A549 (cell line): ENCODE data around the gene GPR146. TPM values are rescaled to one million over a fixed set of nuclear protein-coding genes. Genes with fewer than 3 reads are reported as not detected.
A peak's percentile ranks its signal among the peaks of the same experiment; 100 is the strongest.

Source experiments
- ATAC-seq, 2 experiments: fragments of 200-7000 bp in 1 of 2; fragments of >200 bp in 1 of 2; cut with Nextera tagmentation in 1 of 2; cut with Tn5 transposase in 1 of 2; 3 replicates each; pipeline versions ENCODE4 v1.8.0 to v1.9.1; 2018 to 2020; ENCODE audit warnings: mild to moderate bottlenecking in 1 of 2, moderate library complexity in 1 of 2
- CTCF ChIA-PET: fragments of 300-600 bp; sonication (Branson Sonifier 250); formaldehyde crosslinking; extraction: SDS; loops from one replicate; lab custom pipeline; 2021; ENCODE audit warnings: antibody characterized with exemption, inconsistent platforms; lab: Yijun Ruan, JAX
- POLR2A ChIA-PET: fragments of 350-600 bp; formaldehyde crosslinking; extraction: SDS; loops from one replicate; lab custom pipeline; 2021; ENCODE audit warnings: antibody characterized with exemption, inconsistent platforms; lab: Yijun Ruan, JAX
- DNase-seq, 2 experiments: peaks; one replicate each; pipeline versions ENCODE4 v3.0.0 to v3.0.0-alpha.2; 2011 to 2016; ENCODE audit warnings: low read depth in 1 of 2, low spot score in 1 of 2
- FAIRE-seq: peaks from 2 replicates; lab custom pipeline; 2011; peaks lifted over from hg19 to GRCh38; lab: Jason Lieb, UNC
- H3K27ac ChIP-seq, 2 experiments: fragments of >200 bp; sonication (Bioruptor Twin); formaldehyde crosslinking; 3 replicates each; pipeline ENCODE4 v1.5.1; 2016 to 2017
- H3K4me1 ChIP-seq: fragments of >200 bp; sonication (Bioruptor Twin); formaldehyde crosslinking; 3 replicates; pipeline ENCODE4 v1.6.1; 2016
- H3K4me2 ChIP-seq: fragments of >200 bp; sonication (Bioruptor Twin); formaldehyde crosslinking; 3 replicates; pipeline ENCODE4 v1.6.1; 2016
- H3K4me3 ChIP-seq: fragments of >200 bp; sonication (Bioruptor Twin); formaldehyde crosslinking; 3 replicates; pipeline ENCODE4 v1.5.1; 2016
- H3K9me3 ChIP-seq: fragments of >200 bp; sonication (Bioruptor Twin); formaldehyde crosslinking; 3 replicates; pipeline ENCODE4 v1.6.1; 2016
- BCL3 ChIP-seq: fragments of >200 bp; sonication (Bioruptor Twin); formaldehyde crosslinking; IDR thresholded peaks from 3 replicates; pipeline ENCODE4 v1.6.1; 2016
- CBX2 ChIP-seq: fragments of 200-600 bp; sonication (generic); IDR thresholded peaks from 2 replicates; pipeline ENCODE4 v1.6.1; 2016; ENCODE audit warnings: low read depth, mild to moderate bottlenecking, borderline replicate concordance
- CBX8 ChIP-seq: fragments of 200-600 bp; sonication (generic); IDR thresholded peaks from 2 replicates; pipeline ENCODE4 v1.6.1; 2016
- CTCF ChIP-seq: fragments of >200 bp; sonication (Bioruptor Twin); formaldehyde crosslinking; IDR thresholded peaks from 3 replicates; pipeline ENCODE4 v1.5.1; 2016
- EHMT2 ChIP-seq: fragments of 200-600 bp; sonication (generic); IDR thresholded peaks from 2 replicates; pipeline ENCODE4 v1.6.1; 2016; ENCODE audit warnings: antibody characterized with exemption, low read depth, mild to moderate bottlenecking, moderate library complexity
- FOXS1 ChIP-seq: fragments of 250-450 bp; sonication (Bioruptor Pico); IDR thresholded peaks from 2 replicates; pipeline ENCODE4 v1.5.0; 2020; ENCODE audit warnings: mild to moderate bottlenecking, moderate library complexity
- HDAC2 ChIP-seq: fragments of 200-600 bp; sonication (generic); IDR thresholded peaks from 2 replicates; pipeline ENCODE4 v1.6.1; 2016
- HEYL ChIP-seq: fragments of 250-450 bp; sonication (Bioruptor Pico); IDR thresholded peaks from 2 replicates; pipeline ENCODE4 v1.8.0; 2021; ENCODE audit warnings: mild to moderate bottlenecking, moderate library complexity
- HMGXB4 ChIP-seq: fragments of 250-450 bp; sonication (Bioruptor Pico); IDR thresholded peaks from 2 replicates; pipeline ENCODE4 v1.5.0; 2021; ENCODE audit warnings: mild to moderate bottlenecking, moderate library complexity, borderline replicate concordance
- HOXA7 ChIP-seq: fragments of 250-450 bp; sonication (Bioruptor Pico); IDR thresholded peaks from 2 replicates; pipeline ENCODE4 v1.5.0; 2020; ENCODE audit warnings: mild to moderate bottlenecking, moderate library complexity
- HOXB13 ChIP-seq: fragments of 250-450 bp; sonication (Bioruptor Pico); IDR thresholded peaks from 2 replicates; pipeline ENCODE4 v1.5.0; 2020; ENCODE audit warnings: low read depth, mild to moderate bottlenecking, moderate library complexity
- JUNB ChIP-seq: fragments of >200 bp; sonication (Bioruptor Twin); formaldehyde crosslinking; IDR thresholded peaks from 2 replicates; pipeline ENCODE4 v1.6.1; 2016
- NFE2L2 ChIP-seq: fragments of 150-350 bp; conservative IDR thresholded peaks from 2 replicates; pipeline ENCODE4 v1.6.1; 2014; ENCODE audit warnings: low read length
- NPAS2 ChIP-seq: fragments of 250-450 bp; sonication (Bioruptor Pico); IDR thresholded peaks from 2 replicates; pipeline ENCODE4 v1.8.0; 2022; ENCODE audit warnings: mild to moderate bottlenecking, moderate library complexity, borderline replicate concordance
- NR3C1 ChIP-seq: fragments of >200 bp; sonication (Bioruptor Twin); formaldehyde crosslinking; IDR thresholded peaks from 3 replicates; pipeline ENCODE4 v1.6.1; 2017
- PBX3 ChIP-seq: IDR thresholded peaks from 2 replicates; pipeline ENCODE4 v1.6.1; 2012
- PHF8 ChIP-seq: fragments of 200-600 bp; sonication (generic); IDR thresholded peaks from 2 replicates; pipeline ENCODE4 v1.6.1; 2016; ENCODE audit warnings: low read depth, mild to moderate bottlenecking, antibody characterized with exemption, moderate library complexity, borderline replicate concordance
- POLR2AphosphoS2 ChIP-seq: conservative IDR thresholded peaks from 2 replicates; pipeline ENCODE4 v1.6.1; 2012; ENCODE audit warnings: low read length, improper control_type of control experiment, inconsistent platforms
- RAD21 ChIP-seq, 2 experiments: fragments of >200 bp in 1 of 2; sonication (Bioruptor Twin) in 1 of 2; formaldehyde crosslinking in 1 of 2; IDR thresholded peaks in 1 of 2; conservative IDR thresholded peaks in 1 of 2; 2 replicates in 1 of 2; 3 replicates in 1 of 2; pipeline ENCODE4 v1.6.1; 2012 to 2018; ENCODE audit warnings: inconsistent platforms in 1 of 2
- SMC3 ChIP-seq: fragments of >200 bp; sonication (Bioruptor Twin); formaldehyde crosslinking; IDR thresholded peaks from 3 replicates; pipeline ENCODE4 v1.6.1; 2018; ENCODE audit warnings: inconsistent platforms
- SREBF2 ChIP-seq: fragments of 450-650 bp; IDR thresholded peaks from 2 replicates; pipeline ENCODE4 v1.6.1; 2014; ENCODE audit warnings: mild to moderate bottlenecking, moderate library complexity
- TP53 ChIP-seq: fragments of 250-450 bp; sonication (Bioruptor Pico); IDR thresholded peaks from 2 replicates; pipeline ENCODE4 v1.5.0; 2021; ENCODE audit warnings: mild to moderate bottlenecking, moderate library complexity
- ZC3H11A ChIP-seq: fragments of 450-650 bp; IDR thresholded peaks from 2 replicates; pipeline ENCODE4 v1.6.1; 2014; ENCODE audit warnings: antibody characterized with exemption, mild to moderate bottlenecking
- ZSCAN20 ChIP-seq: fragments of 250-450 bp; sonication (Bioruptor Pico); IDR thresholded peaks from 2 replicates; pipeline ENCODE4 v1.8.0; 2022; ENCODE audit warnings: mild to moderate bottlenecking, moderate library complexity
- WGBS: methylation state at CpG from one replicate; pipeline ENCODE4 v1.1.6; 2017; ENCODE audit errors: missing lambda C conversion rate; 5-methylcytosine and 5-hydroxymethylcytosine counted together
- polyA plus RNA-seq, 4 experiments: library from polyadenylated mRNA; depleted of rRNA in 3 of 4; stranded (reverse); fragments of >200 nt; fragmentation: RNase III in 1 of 4; extraction: RNeasy Plus Mini Kit Qiagen cat#74134 plus additional on column Dnase treatment in 1 of 4; gene quantifications; 2 replicates in 3 of 4; 3 replicates in 1 of 4; pipeline ENCODE4 v1.2.3, GENCODE V29; 2011 to 2017

GPR146 gene
- polyA plus RNA-seq, 2 of the 4 experiments (the other 2 are of a cell fraction), result 0.50 to 0.75 TPM

GRCh38 chr7:1029637-1030443, 14.5 kb upstream of the GPR146 start:
- Histone ChIP-seq H3K4me3 (no peak overlapping the region; the same call in 2 of the 3 replicates), H3K4me2 (peak overlapping the region; percentile 95), H3K27ac (peak overlapping the region; percentile 96 to 98), H3K9me3 (no peaks in the 10 kb centered on the region; the same call in 2 of the 3 replicates), H3K4me1 (peaks cover 14% of the 10 kb centered on the region)
- ChIA-PET POLR2A (interaction anchor here (1.2 to 1.4 kb wide), 2 partner anchors 14 to 15 kb away, joined by 3 to 4 read pairs; partner anchors contain the start of gene GPR146), CTCF (interaction anchor here (1.1 to 14.9 kb wide), 4 partner anchors 15 to 37 kb away, joined by 3 to 138 read pairs (median 6); partner anchors contain the start of gene GPR146)
- WGBS, result 96% methylated on average over 30 of the region's 33 CpGs
- DNase-seq (no peak), ATAC-seq (no peak), FAIRE-seq (no peak)
- TF ChIP-seq ZC3H11A (no peak), HOXA7 (no peak), EHMT2 (no peak), NR3C1 (no peak), CBX2 (no peak), SMC3 (no peak), SREBF2 (no peak)

GRCh38 chr7:1030444-1031070, 13.8 kb upstream of the GPR146 start:
- ATAC-seq, result no peak
- DNase-seq, result no peak
- POLR2A ChIA-PET, result no interaction called here
- TF ChIP-seq FOXS1 (CRISPR knock-in tag) (no peak), PBX3 (no peak), RAD21 (conservative IDR thresholded peaks at IDR 0.05 in 1 of 2, IDR thresholded peaks at IDR 0.05 in 1 of 2) (no peak), PHF8 (no peak), HMGXB4 (CRISPR knock-in tag) (no peak), POLR2AphosphoS2 (no peak), NFE2L2 (no peak), HOXA7 (no peak), TP53 (CRISPR knock-in tag) (no peak), NPAS2 (CRISPR knock-in tag) (no peak), CBX8 (no peak), CTCF (no peak), EHMT2 (no peak), BCL3 (no peak), ZSCAN20 (no peak), HOXB13 (CRISPR knock-in tag) (no peak), HDAC2 (no peak), JUNB (no peak), HEYL (CRISPR knock-in tag) (no peak)
- H3K4me1 ChIP-seq, result peaks cover 14% of the 10 kb centered on the region
- FAIRE-seq, result no peak
- CTCF ChIA-PET, result interaction anchor here (1.2 to 14.9 kb wide), 2 partner anchors 15 to 37 kb away, joined by 3 to 138 read pairs; no protein-coding TSS in a partner anchor
- H3K4me2 ChIP-seq, result no peak overlapping the region
- WGBS, result 93% methylated on average over 4 of the region's 12 CpGs
- peak overlapping the region in 1 of 2 experiments; percentile 96; a peak in 3 of 6 replicates for H3K27ac ChIP-seq
- no peak overlapping the region for H3K4me3 ChIP-seq
- no peaks in the 10 kb centered on the region; the same call in 2 of the 3 replicates for H3K9me3 ChIP-seq
